ENCODE results near the gene OR10H2.

OR10H2 gene

DNA sequence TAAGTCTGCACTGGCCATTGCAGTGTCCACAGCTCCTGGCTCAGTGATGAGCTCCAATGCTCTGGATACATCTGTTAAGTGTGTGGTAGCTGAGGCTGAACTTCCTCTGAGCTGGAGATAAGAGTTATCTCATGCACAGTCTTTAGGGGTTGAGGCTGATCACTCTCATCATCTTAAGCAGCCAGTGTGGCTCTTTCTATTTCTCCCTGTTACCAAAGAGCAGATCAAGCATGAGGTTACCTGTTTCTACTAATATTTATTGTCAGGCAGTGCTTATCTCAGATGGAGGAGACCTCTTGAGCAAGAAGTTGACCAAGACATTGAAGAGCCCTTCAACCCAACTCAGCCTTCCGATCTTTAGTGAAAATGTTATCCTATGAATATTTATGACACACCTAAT, 6.6 kb upstream of the OR10H2 start:
- in situ Hi-C loops (cut with HindIII; ENCODE audit: low sequenced_read_pairs) = no loop called here
- H3K4me3 ChIP-seq (ENCODE audit: low read depth, low read length) = no peak overlapping the region
- TF ChIP-seq, protein P1, sequence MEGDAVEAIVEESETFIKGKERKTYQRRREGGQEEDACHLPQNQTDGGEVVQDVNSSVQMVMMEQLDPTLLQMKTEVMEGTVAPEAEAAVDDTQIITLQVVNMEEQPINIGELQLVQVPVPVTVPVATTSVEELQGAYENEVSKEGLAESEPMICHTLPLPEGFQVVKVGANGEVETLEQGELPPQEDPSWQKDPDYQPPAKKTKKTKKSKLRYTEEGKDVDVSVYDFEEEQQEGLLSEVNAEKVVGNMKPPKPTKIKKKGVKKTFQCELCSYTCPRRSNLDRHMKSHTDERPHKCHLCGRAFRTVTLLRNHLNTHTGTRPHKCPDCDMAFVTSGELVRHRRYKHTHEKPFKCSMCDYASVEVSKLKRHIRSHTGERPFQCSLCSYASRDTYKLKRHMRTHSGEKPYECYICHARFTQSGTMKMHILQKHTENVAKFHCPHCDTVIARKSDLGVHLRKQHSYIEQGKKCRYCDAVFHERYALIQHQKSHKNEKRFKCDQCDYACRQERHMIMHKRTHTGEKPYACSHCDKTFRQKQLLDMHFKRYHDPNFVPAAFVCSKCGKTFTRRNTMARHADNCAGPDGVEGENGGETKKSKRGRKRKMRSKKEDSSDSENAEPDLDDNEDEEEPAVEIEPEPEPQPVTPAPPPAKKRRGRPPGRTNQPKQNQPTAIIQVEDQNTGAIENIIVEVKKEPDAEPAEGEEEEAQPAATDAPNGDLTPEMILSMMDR (IDR thresholded peaks at IDR 0.05; ENCODE audit: low read depth, low read length, missing control alignments) = no peak
- DNase-seq (ENCODE audit: low read depth) = no peak

DNA sequence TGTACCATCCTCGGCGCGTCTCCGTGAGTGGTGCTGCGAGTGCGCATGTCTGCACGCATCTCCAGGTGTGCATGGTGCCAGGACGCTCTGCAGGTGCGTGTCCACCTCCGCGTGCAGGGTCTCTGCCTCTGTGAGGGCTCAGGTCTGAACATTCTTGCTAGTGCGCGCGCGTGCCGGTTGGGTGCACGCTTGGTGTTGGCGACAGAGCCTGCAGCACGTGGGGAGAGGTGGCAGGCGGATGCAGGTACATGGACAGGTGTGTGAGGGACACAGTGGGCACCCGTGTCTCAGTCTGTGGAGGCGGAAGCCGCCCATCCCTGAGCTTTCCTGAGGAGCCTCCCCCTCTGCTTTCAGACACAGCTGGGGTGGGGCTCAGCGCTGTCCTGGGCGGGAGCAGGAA, 4.9 kb upstream of the OR10H2 start:
- TF ChIP-seq, protein P1 (IDR thresholded peaks at IDR 0.05; ENCODE audit: low read depth, low read length, missing control alignments) = no peak
- in situ Hi-C loops (cut with HindIII; ENCODE audit: low sequenced_read_pairs) = no loop called here
- no peak for DNase-seq (ENCODE audit: low read depth)
- H3K4me3 ChIP-seq (ENCODE audit: low read depth, low read length) = no peak overlapping the region

DNA sequence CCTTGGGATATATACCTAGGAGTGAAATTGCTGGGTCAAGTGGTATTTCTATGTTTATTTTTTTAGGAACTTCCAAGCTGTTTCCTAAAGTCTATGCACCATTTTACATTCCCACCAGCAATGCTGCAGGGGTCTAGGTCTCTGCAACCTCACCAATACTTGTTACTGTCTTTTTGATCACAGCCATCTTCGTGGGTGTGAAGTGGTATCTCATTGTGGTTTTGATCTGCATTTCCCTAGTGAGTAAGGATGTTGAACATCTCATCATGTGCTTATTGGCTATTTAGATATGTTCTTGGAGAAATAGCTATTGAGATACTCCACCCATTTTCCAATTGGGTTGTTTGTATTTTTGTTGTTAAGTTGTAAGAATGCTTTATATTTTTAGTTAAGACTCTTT, 2.7 kb downstream of the OR10H2 start:
- in situ Hi-C loops (cut with HindIII; ENCODE audit: low sequenced_read_pairs) = no loop called here
- no peak for DNase-seq (ENCODE audit: low read depth)
- TF ChIP-seq, protein P1 (IDR thresholded peaks at IDR 0.05; ENCODE audit: low read depth, low read length, missing control alignments) = no peak
- no peak overlapping the region for H3K4me3 ChIP-seq (ENCODE audit: low read depth, low read length)

DNA sequence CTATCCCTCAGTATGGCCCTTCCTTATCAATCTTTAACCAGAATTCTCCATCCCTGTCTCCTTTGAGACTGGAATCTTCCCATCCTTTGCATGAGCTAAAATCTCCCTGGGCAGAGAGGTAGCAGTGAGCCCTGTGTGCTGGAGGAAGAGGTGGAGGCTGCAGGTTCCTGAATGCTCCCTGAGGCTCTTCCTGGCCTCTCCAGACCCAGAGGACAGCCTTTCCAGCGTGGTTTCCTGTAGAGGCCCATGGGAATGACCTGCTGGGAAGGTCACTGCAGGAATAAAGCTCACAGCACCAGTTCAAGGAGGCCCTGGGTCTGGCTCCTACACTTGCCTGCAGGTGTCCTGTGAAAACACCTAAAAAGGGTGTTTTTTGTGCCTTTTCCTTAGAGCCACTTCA, 4.6 kb downstream of the OR10H2 start:
- H3K4me3 ChIP-seq (ENCODE audit: low read depth, low read length) = no peak overlapping the region
- TF ChIP-seq, protein P1 (IDR thresholded peaks at IDR 0.05; ENCODE audit: low read depth, low read length, missing control alignments) = no peak
- in situ Hi-C loops (cut with HindIII; ENCODE audit: low sequenced_read_pairs) = no loop called here
- no peak for DNase-seq (ENCODE audit: low read depth)

DNA sequence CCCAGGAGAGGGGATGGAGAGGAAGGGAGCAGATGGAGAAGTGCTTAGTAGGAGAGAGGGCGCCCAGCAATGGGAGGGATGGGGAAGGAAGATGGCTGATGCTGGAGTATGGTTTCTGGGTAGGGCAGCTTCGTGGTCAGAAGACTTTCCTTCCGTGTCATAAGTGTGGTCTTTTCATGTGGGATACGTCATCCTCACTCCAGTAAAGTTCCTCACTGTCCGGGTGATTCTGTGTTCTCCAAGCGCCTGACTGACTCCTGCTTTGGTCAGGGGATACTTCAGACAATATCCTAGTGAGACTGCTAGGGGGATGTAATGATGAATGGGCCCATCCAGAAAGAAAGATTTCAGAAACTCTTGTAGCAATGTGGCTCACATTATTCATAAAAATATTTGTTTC, 6.1 kb downstream of the OR10H2 start:
- in situ Hi-C loops (cut with HindIII; ENCODE audit: low sequenced_read_pairs) = no loop called here
- H3K4me3 ChIP-seq (ENCODE audit: low read depth, low read length) = no peak overlapping the region
- no peak for DNase-seq (ENCODE audit: low read depth)
- TF ChIP-seq, protein P1 (IDR thresholded peaks at IDR 0.05; ENCODE audit: low read depth, low read length, missing control alignments) = no peak

DNA sequence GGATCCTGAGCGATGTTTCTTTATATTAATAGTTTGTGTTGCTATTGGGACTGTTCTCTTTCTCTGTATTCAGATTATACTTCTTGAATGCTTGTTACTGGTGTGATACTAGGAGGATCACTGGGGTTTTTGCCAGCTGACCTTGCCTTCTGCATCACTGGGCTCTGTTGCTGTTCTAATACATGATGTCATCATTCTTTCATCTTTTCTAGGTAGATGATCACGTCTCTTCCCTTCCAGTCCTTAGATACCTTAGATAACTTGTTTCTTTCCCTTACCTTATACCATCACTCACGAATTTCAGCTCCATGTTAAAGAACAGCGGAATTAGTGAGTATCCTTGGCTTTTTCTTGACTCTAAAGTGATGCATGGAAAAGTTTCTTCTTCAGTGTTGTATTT, 9.9 kb downstream of the OR10H2 start, which contains the start of gene OR10H3:
OR10H3 (plus strand) TSS at position 264 of the 400 bp plus-strand sequence. CDS start 3,408 bp downstream, outside the sequence.
- no peak within 1 kb of the TSS for H3K4me3 ChIP-seq (ENCODE audit: low read depth, low read length)
- no peak for DNase-seq (ENCODE audit: low read depth)
- in situ Hi-C loops (cut with HindIII; ENCODE audit: low sequenced_read_pairs) = no loop called here
- TF ChIP-seq, protein P1 (IDR thresholded peaks at IDR 0.05; ENCODE audit: low read depth, low read length, missing control alignments) = no peak

DNA sequence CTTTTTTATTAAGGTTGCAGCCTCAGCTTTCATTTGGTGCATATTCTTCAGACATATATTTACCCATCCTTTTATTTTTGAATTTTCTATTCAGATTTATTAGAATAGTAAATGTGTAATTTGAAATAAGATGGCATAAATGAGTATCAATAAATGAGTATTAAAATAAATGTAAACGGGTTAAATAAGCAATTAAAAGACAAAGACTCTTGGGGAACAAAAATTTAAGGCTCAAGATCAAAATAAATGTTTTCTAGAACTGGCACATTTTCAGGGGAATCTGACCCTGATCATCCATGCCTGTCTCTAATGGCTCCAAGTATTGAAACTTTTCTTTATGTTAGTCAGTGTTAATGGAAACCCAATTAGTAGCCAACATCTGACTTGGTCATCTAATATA, 13.0 kb downstream of the OR10H2 start:
- TF ChIP-seq, protein P1 (IDR thresholded peaks at IDR 0.05; ENCODE audit: low read depth, low read length, missing control alignments) = no peak
- in situ Hi-C loops (cut with HindIII; ENCODE audit: low sequenced_read_pairs) = no loop called here
- H3K4me3 ChIP-seq (ENCODE audit: low read depth, low read length) = no peak overlapping the region
- no peak for DNase-seq (ENCODE audit: low read depth)
